GM21619 (cell line): Measurements from ENCODE around the gene HOMER2.

Source experiments
- ATAC-seq: cut with Tn5 transposase; IDR thresholded peaks from one replicate; pipeline ENCODE4 v1.9.1; 2021; ENCODE audit not compliant: unreplicated experiment

HOMER2 gene

GRCh38 chr15:82864967-82865366 lies 87.6 kb downstream of the HOMER2 start:
- no peak for ATAC-seq

GRCh38 chr15:82862886-82863285 lies 89.6 kb downstream of the HOMER2 start:
- ATAC-seq = no peak

- no peak for ATAC-seq
Observed at GRCh38 chr15:82858932-82859331, 93.6 kb downstream of the HOMER2 start.

- no peak for ATAC-seq
Observed at GRCh38 chr15:82856397-82857170, 95.9 kb downstream of the HOMER2 start.

- no peak for ATAC-seq
Observed at GRCh38 chr15:82855286-82856100, 97.0 kb downstream of the HOMER2 start.

- ATAC-seq = no peak
Observed at GRCh38 chr15:82854554-82854953, 98.0 kb downstream of the HOMER2 start.

- no peak for ATAC-seq
Observed at GRCh38 chr15:82852941-82853561, 99.5 kb downstream of the HOMER2 start.

GRCh38 chr15:82851981-82852511 lies 100.5 kb downstream of the HOMER2 start:
- no peak for ATAC-seq

- ATAC-seq = no peak
Observed at GRCh38 chr15:82851306-82851850, 101.1 kb downstream of the HOMER2 start.

GRCh38 chr15:82850731-82851130 lies 101.8 kb downstream of the HOMER2 start:
- ATAC-seq = no peak

- ATAC-seq = no peak
Observed at GRCh38 chr15:82849556-82850512, 102.7 kb downstream of the HOMER2 start.

- no peak for ATAC-seq
Observed at GRCh38 chr15:82848241-82848993, 104.1 kb downstream of the HOMER2 start.

GRCh38 chr15:82847703-82848102 lies 104.8 kb downstream of the HOMER2 start:
- no peak for ATAC-seq

GRCh38 chr15:82846621-82847020 lies 105.9 kb downstream of the HOMER2 start:
- ATAC-seq = no peak

GRCh38 chr15:82845686-82846085 lies 106.8 kb downstream of the HOMER2 start:
- ATAC-seq = no peak

- no peak for ATAC-seq
Observed at GRCh38 chr15:82843566-82843965, 109.0 kb downstream of the HOMER2 start.

- ATAC-seq = no peak
Observed at GRCh38 chr15:82840166-82840565, 112.4 kb downstream of the HOMER2 start.

GRCh38 chr15:82839136-82839535 lies 113.4 kb downstream of the HOMER2 start:
- ATAC-seq = no peak

- no peak for ATAC-seq
Observed at GRCh38 chr15:82838096-82838735, 114.3 kb downstream of the HOMER2 start.
